GM18870 (cell line): Measurements from ENCODE around the gene CNOT10.

Experiments used
- ATAC-seq: cut with Tn5 transposase; IDR thresholded peaks from one replicate; pipeline ENCODE4 v1.9.1; 2021; ENCODE audit warnings: moderate library complexity; ENCODE audit not compliant: unreplicated experiment

CNOT10 gene

DNA sequence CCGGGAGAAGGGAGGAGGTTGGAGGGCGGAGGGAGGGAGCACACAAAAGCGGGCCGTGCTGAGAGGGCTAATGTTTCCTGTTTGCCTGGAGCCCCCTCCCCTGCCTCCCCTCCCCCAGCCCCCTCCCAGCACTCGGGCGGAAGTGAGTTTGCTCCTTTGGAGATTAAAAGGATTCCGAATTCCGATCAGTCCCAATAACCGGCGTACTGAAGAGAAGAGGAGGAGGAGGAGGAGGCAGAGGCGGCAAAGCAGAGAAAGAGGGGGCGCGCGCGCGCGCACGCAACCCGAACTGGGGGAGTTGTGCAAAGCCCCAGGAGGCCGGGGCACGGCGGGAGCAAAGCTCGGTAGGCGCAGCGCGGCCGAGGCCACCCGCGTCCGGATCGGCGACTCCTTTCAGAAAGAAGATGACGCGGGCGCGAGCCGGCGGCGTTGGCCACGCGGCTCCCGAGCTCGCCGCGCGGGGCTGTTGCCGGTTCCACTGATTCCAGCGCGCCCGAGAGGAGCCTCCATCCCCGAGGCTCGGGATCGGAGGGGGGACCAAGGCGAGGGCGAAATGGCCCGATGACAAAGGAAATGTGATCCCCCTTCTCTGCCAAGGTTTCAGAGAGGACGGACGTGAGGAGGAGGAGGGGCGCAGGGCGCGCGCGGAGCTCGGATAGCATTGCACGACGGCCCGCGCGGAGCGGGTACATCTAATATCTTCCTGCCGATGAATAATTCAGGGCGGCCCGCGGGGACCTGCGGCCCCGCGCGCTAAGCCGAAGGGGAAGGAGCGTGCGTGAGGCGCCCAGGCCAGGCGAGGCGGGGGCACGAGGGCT lies 131.7 kb downstream of the CNOT10 start:
- ATAC-seq = no peak

- no peak for ATAC-seq
These were observed 132.2 kb downstream of the CNOT10 start for GRCh38 chr3:32817257-32817557.

- no peak for ATAC-seq
These were observed 132.7 kb downstream of the CNOT10 start, which contains the start of gene TRIM71 for GRCh38 chr3:32817558-32818228. Gene TRIM71 (plus strand): TSS chr3:32817997. CDS start chr3:32818081, 84 bp downstream.

GRCh38 chr3:32818229-32818969 lies 133.4 kb downstream of the CNOT10 start:
- ATAC-seq = no peak

DNA sequence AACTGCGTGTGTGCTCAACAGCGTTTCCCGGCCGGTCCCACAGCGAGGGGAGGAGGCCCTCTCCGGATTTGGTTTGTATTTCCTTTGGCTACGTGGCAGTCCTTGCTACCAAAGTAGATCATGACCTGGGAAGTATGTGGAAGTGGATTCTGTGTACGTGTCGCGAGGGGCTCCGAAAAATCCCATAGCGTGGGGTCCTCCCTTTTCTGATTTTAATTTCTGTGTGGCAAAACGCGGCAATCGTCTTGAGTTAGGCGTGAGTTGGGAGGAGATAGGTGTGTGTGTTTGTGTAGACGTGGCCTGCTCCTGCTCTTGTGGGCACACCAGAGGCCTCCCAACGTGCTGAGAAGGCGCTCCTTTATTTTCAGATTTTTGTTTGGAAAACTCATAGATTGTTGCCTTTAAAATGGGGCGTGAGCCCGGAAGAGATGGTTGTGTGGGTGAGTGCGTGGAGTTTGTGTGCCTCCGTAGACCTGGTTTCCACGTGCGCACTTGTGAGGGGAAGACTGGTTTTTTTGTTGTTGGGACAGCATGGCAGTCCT lies 134.1 kb downstream of the CNOT10 start:
- no peak for ATAC-seq

DNA sequence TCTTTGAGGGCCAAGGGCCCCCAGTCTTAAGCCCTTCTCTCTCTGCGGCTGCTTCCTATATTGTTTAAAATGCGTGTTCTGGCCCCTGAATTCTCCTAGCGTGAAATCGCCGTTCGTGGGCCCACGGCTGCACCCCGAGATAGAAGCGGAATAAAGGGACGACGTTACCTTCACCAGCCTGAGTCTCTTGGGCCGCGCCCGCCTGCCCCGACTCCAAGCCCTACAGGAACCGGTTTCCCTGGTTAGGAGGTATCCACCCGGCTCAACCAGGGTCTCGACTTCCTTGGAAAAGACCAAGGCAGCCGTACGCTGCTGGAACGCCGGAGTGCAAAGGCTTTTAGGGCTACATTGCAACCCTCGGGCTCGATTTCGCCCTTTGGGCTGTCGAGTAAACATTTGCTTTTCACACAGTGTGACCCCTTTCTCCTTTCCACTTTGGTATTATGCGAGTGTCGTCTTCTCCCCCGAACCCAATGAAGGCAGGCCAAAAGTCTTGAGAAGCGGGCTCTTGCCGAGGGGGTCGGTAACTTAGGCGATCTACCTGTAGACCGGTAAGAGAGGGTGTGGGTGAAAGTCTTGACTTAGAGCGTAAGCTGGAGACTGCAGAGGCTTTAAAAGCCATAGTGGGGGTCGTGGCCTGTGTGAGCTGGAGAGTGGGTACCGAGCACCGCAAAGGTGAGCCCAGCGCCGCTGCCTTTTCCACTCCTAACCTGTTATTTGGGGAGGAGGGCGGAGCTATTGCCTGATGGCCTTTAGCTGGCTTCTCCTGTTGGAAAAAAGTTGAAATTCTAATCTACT lies 134.8 kb downstream of the CNOT10 start:
- no peak for ATAC-seq

- no peak for ATAC-seq
These were observed 135.4 kb downstream of the CNOT10 start for GRCh38 chr3:32820430-32820829.

DNA sequence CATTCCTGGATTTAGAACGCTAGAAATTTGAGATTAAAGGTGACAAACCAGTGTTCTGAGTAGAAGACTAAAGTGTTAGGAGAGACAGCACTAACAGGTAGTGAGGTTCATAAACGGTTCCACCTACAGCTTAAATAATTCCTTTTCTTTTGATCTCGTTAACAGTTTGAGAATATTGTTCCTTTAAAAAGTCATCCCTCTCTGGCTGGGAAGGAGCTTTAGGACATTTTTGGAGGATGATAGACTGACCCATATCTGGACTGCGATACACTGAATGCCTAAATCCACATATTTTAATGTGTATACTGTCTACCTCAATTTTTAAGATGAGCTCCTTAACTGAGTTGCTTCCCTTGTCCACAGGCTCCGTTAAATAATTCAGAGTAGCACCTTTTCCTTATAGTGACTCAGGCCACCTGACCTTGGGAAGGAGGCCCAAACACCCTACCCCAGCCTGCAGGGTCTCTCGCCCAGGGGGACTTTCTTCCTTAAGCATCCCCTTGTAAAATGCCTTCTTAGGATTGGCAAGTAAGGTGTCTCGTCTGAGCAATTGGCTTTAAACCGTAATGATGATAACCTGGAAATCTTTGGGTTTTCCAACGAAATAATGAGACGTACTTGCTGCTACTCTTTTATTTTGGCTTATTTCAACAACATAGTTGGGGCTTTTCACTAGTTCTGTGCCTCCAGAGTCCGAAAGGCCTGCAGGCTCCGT lies 136.1 kb downstream of the CNOT10 start:
- no peak for ATAC-seq

- ATAC-seq = no peak
These were observed 136.8 kb downstream of the CNOT10 start for GRCh38 chr3:32821686-32822296.

GRCh38 chr3:32822609-32823498 lies 137.9 kb downstream of the CNOT10 start:
- ATAC-seq = no peak
